GM18505 (cell line): ENCODE data around the gene MAPRE2.

Experiments used
- ATAC-seq: cut with Tn5 transposase; IDR thresholded peaks from one replicate; pipeline ENCODE4 v1.9.1; 2021; ENCODE audit not compliant: unreplicated experiment
- POLR2A ChIP-seq: IDR thresholded peaks from 4 replicates; pipeline ENCODE4 v1.6.1; 2011; ENCODE audit warnings: borderline replicate concordance; ENCODE audit not compliant: insufficient read depth, insufficient read length; ENCODE audit errors: extremely low read depth

MAPRE2 gene

DNA sequence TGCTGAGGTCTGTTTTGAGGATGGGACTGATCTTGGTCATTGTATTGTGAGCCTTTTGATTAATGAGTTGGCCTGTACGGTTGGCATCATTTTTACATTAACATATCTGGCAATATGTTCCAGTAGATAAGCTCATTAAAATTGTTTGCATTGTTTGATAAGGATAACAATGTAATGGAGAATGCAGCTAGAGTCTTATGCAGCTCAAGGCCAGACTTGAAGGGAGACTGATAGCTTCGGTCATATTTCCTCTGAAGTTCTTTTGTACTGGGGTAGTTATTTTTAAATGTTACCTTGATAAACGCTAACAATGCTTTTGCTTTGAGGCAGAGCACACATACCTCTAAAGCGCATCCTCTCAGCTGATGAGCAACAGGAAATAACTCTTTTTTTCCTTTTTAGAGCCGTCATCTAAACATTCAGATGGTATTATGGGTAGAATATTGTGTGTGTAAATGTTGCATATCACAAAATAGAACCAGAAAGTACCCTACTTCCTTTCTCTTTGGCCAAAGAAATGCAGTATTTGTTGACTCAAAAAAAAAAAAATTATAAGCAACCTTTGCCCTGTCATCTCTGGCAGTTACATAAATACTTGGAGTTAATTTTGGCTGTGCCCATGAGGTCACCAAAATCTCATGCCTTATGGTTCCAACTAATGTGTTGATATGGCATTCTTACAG is 1.3 kb downstream of the MAPRE2 start:
- no peak for ATAC-seq
- TF ChIP-seq POLR2A, result no peak

DNA sequence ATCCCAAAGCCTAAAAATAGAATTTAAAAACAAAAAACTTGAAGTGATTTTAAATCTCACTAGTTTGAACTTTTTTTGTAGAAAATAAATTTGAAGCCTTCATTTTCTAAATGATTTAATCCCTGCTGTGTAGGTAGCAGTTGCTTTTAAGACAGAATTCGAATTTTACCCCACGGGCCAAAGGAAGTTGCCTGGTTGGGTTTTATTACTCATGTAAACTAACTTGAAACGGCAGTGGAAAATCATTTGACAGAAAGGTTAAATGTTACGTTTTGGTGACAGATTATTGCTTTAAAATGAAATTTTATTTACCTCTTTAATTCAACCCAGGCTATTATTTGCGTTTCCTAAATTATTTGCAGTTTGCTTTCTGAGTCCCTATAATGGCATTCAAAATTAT is 2.0 kb downstream of the MAPRE2 start:
- no peak for TF ChIP-seq POLR2A

DNA sequence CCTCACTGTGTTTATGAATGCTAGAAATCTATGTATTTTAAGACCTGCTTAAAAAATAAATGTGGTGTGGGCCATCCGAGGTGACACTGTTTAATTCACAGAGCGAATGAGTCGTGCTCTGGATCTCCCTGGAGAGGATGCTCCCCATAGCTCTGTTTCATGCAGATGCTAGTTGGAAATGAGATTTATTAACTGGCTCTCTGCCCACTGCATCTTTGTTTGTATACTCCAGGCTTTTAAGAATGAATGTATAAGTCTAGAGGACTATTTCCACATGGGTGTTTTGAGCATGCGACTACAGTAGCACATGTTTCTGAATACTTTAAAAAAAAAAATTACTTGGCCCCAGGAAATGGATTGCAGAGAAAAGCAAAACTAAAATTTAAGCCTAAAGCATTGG is 3.9 kb downstream of the MAPRE2 start:
- TF ChIP-seq POLR2A, result no peak
- no peak for ATAC-seq

More for the DNA sequence above, 2.0 kb downstream of the MAPRE2 start:
- no peak for ATAC-seq

DNA sequence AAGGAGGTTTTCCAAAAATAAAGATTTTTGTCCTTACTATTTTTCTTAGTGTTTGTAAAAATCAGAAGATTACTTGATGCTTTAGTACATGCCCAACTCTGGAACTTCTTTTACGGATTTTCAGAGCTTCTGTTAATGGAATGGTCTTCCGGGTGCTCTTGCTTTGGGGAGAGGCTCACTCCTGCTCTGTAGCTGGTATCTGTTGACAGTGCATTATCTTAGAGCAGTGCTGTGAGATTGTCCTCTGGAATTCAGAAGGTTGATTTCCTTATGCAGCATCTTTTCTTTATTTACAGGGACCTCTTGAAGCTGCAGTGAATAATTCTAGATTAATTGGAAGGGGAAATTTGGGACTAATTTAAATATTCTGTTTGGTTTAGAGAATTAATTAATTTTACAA is 4.6 kb downstream of the MAPRE2 start:
- ATAC-seq, result no peak
- no peak for TF ChIP-seq POLR2A

DNA sequence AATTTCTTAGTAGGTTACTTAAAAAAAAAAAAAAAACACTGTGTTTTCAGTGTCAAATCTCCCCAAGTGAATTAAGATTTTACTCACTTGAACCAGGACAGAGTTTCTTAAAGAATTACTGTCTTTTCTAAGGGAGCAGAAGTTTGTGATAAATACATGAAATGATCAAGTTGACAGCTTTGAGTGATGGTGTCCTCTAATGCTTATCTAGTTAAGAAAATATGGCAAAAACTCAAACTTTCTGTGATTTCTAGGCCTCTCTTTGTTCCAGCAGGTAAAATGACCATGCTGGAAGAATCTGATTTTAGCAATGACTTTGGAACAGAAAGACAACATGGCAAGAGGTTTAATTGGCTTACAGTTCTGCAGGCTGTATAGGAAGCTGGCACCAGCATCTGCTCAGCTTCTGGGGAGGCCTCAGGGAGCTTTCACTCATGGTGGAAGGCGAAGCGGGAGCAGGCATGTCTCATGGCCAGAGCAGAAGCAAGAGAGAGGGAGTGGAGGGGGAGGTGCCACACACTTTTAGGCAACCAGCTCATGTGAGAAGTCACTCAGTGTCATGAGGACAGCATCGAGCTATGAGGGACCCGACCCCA is 6.6 kb downstream of the MAPRE2 start:
- no peak for TF ChIP-seq POLR2A
- no peak for ATAC-seq

DNA sequence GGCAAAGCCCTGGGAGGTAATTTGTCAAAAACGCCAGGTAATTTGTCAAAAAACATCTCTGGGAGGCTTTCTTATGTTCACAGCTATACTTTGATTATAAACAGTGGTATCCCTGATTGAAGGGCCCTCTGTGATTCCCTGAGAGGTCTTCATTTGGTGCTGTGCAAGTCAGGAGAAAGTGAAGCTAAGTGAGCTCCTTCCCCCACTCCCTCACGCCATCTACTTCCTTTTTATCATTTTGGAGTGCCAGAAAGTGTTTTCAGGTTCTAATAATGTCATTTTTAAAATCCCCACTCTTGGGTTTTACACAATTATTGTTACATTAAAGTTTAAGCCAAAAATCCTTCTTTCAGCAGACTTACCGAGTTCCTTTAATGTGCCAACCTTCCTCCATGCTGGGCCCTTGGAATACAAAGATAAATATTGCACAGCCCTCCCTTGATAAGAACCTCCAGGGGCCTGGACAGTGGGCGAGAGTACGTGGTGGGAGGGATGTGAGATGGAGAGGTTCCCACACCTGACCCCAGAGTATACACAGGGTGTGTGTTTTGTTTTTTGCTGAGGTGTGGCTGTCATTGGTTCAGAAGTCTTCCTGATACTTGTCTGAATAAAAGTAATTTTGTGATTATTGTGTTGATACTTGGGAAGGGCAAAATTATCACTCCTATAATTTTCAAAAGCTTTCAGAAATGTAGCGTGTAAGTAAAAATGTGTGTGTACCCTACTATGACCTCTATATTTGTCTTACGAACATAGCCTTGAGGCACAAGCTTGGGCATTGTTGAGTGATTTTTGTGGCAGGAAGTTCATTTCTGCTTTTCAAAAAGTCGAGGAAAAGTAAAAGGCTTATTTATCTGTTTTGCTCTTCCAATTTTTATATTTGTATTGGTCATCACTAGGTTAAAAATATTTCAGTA is 8.2 kb downstream of the MAPRE2 start:
- peak; percentile 15 for ATAC-seq
- TF ChIP-seq POLR2A, result no peak

DNA sequence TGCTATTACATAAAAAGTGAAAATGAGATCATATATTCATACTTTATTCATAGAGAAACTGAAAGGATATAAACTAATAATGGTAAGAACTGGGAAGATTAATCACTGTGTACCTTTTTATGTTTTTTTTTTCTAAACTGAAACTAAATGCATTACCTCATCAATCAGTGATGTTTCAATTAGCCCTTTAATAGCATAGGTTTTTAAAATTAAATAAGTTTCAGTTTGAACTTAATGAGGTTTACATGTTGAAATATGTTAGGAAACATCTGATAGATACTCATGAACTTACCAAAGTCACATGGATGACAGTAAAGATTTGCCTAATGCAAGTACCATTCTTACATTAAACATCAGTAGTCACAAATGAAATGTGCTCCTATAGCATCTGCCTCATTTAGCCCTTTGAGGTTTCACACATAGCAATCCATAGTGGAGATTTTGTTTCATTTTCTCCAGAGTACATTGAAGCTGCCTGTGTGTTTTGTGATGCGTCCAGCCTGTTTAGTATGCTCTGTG is 8.9 kb downstream of the MAPRE2 start:
- no peak for TF ChIP-seq POLR2A
- peak; percentile 33 for ATAC-seq

DNA sequence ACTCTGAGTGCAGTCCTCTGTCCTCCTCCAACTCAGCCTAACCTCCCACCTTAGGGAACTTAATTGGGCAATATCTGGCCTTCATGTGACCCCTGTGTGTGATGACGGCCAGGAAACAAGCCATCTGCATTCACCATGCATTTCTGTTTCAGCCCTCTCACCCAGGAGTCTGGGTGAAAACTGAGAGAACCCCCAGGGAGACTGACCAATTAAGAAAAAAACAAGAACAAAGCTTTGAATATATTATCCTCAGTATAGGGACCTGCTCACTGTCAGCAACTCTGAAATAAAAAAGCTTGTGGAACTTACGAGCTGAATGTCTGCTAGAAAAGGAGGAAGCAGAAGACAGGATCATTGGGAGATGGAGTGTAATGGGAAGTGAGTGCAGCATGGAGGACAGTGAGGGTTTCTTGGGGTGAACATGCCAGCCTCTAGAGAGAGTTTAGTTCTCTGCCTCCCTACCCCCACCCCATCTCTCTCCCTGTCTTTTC is 9.5 kb downstream of the MAPRE2 start:
- ATAC-seq, result no peak
- no peak for TF ChIP-seq POLR2A

DNA sequence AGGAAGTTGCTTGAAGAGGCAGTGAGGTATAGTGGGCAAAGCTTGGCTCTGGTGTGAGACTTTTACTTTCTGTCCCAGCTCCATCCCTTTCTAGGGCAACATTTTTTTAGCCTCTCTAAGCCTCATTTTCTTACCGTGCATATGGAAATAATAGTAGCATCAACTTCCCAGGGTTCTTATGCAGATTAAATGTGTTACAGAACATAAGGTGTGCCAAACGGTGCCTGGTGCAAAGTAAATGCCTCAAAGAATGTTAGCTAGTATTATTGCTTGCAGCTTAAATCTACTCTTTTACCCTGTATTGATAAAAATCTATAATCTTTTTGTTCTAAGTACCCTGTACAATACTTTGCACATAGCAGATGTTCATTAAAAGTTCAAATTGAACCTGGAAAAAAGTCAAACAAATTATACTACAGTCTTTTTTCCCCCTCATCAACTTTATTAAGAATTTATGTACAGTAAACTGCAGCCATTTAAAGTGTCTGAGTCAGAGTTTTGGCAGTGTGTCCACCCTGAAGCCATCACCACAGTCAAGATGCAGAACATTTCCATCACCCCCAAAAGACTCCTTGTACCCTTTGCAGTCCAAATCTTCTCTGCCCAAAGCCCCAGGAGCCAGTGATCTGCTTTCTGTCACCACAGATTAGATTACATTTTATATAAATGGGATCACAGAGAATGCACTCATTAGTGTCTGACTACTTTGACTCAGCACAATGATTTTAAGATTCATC is 10.6 kb downstream of the MAPRE2 start:
- no peak for ATAC-seq
- no peak for TF ChIP-seq POLR2A

DNA sequence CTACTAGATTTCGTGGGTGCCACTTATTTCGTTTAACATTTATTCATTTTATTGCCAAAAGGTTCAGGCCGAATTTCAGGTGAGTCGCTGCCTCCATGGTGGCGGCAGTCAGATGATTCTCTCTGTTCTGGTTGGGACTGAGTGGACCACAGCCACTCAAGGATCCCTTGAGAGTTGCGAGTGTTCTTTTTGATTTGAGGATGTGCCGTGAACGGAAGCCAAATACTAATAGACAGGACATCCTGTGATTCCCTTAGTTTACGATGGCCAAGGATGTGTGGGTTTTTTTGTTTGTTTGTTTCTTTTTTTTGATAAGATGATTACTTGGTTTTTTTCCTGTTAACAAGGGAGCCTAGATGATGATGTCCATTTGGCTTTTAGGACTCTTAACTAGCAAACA is 13.2 kb downstream of the MAPRE2 start:
- ATAC-seq, result no peak
- TF ChIP-seq POLR2A, result no peak

DNA sequence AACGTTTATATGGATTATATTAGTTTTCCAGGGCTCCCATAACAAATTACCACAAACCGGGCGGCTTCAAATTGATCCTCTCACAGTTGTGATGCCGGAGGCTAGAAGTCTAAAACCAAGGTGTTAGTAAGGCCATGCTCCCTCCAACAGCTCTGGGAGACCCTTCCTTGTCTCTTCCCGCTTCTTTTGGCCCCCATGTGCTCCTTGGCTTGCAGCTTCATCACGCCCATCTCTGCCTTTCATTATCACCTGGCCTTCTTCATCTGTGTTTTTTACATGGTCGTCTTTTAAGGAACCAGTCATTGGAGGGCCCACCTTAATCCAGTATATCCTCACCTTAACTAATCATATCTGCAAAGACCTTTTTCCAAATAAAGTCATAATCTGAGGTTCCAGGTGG is 13.9 kb downstream of the MAPRE2 start:
- no peak for ATAC-seq
- no peak for TF ChIP-seq POLR2A

DNA sequence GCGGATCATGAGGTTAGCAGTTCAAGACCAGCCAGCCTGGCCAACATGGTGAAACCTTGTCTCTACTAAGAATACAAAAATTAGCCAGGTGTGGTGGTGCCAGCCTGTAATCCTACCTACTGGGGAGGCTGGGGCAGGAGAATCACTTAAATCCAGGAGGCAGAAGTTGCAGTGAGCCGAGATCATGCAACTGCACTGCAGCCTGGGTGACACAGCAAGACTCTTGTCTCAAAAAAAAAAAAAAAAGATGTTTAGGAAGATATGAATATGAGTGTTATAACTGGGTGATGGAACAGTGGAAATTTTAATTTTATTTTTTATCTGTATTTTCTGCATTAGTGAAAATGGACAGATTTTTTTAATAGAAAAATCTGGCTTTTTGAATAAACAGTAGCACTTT is 14.5 kb downstream of the MAPRE2 start:
- no peak for ATAC-seq

DNA sequence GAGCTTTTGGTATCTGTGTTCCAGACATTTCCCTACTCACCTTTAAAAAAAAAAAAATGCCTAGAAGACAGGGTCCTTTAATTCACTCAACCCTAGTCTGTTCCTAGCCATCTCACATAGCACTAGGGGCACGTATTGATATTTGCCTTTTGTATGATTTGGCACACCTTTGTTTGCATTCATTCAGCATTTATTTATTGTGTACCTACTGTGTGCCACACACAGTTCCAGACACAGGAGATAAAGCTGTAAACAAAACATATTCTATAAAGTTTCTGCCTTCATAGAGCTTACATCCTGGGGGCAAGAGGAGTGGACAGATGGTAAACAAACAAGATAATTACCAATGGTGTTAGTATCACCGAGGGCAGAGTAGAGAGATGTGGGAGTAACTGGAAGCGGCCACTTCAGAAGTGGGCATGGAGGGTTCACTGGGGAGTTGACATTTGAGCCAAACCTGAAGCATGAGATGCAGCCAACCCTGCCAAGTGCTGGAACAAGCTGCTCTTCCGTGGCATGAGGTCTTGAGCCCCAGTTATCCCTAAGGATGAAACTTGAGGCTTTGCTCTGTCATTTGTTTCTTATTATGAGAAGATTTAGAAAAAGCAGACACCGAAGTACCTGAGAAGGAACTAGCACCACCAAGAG is 18.2 kb downstream of the MAPRE2 start:
- no peak for ATAC-seq
- no peak for TF ChIP-seq POLR2A

More for the DNA sequence above, 14.5 kb downstream of the MAPRE2 start:
- TF ChIP-seq POLR2A, result no peak
